ENCODE measurements around the gene STK10.

- TF ChIP-seq CTCF (IDR thresholded peaks at IDR 0.05) (peak; percentile 43 to 64 (median 50)), POLR2A (IDR thresholded peaks at IDR 0.05) (no peak)
Observed at GRCh38 chr5:172123269-172123692, 64.7 kb downstream of the STK10 start.
